GM18519 (cell line): Measurements from ENCODE around the gene SP8.

ENCODE experiments used
- ATAC-seq: cut with Tn5 transposase; IDR thresholded peaks from one replicate; pipeline ENCODE4 v1.9.1; 2021; ENCODE audit warnings: mild to moderate bottlenecking, moderate library complexity; ENCODE audit not compliant: unreplicated experiment, low FRiP score

The SP8 gene

GRCh38 chr7:20795361-20795760 is 8.7 kb upstream of the SP8 start:
- ATAC-seq = no peak

GRCh38 chr7:20794676-20795075 is 8.0 kb upstream of the SP8 start:
- ATAC-seq = no peak

- ATAC-seq = no peak
Measured at GRCh38 chr7:20793694-20794394, 7.2 kb upstream of the SP8 start.

GRCh38 chr7:20793248-20793647 is 6.6 kb upstream of the SP8 start:
- ATAC-seq = no peak

- ATAC-seq = no peak
Measured at GRCh38 chr7:20791538-20792434, 5.1 kb upstream of the SP8 start.

- no peak for ATAC-seq
Measured at GRCh38 chr7:20790375-20790774, 3.7 kb upstream of the SP8 start.

GRCh38 chr7:20788420-20788990 is 1.8 kb upstream of the SP8 start:
- ATAC-seq = no peak

- no peak for ATAC-seq
Measured at GRCh38 chr7:20787660-20788419, 1.2 kb upstream of the SP8 start.

- ATAC-seq = no peak
Measured at GRCh38 chr7:20786421-20786778, 286 bp downstream of the SP8 start.

- no peak for ATAC-seq
Measured at GRCh38 chr7:20786049-20786412, 655 bp downstream of the SP8 start.

- ATAC-seq = no peak
Measured at GRCh38 chr7:20785157-20786048, 1.3 kb downstream of the SP8 start.

GRCh38 chr7:20784388-20785156 is 2.1 kb downstream of the SP8 start:
- no peak for ATAC-seq

GRCh38 chr7:20783700-20784387 is 2.8 kb downstream of the SP8 start:
- no peak for ATAC-seq

- ATAC-seq = no peak
Measured at GRCh38 chr7:20783125-20783699, 3.5 kb downstream of the SP8 start.

- no peak for ATAC-seq
Measured at GRCh38 chr7:20779041-20779440, 7.6 kb downstream of the SP8 start.

- peak; percentile 67 for ATAC-seq
Measured at GRCh38 chr7:20778063-20778721, 8.5 kb downstream of the SP8 start.

GRCh38 chr7:20777377-20778062 is 9.2 kb downstream of the SP8 start:
- no peak for ATAC-seq
